ENCODE results near the gene FAM170B. TPM values are rescaled to one million over a fixed set of nuclear protein-coding genes. Genes with fewer than 3 reads are reported as not detected.

Gene FAM170B
- total RNA-seq, 4 donors from 2014 or later: not detected

GRCh38 chr10:49115796-49116508, 17.9 kb downstream of the FAM170B start:
- H3K27ac ChIP-seq: peak overlapping the region in 3 of 4 donors; percentile 73 to 90 (median 84)
- no peak for TF ChIP-seq POLR2A (IDR thresholded peaks at IDR 0.05)
- no peak for TF ChIP-seq POLR2AphosphoS5 (IDR thresholded peaks at IDR 0.05)
- TF ChIP-seq EP300 (IDR thresholded peaks at IDR 0.05): no peak
- no peak for TF ChIP-seq CTCF (IDR thresholded peaks at IDR 0.05)
- peak overlapping the region in 1 of 2 donors; percentile 73 for H3K4me3 ChIP-seq
- no peaks in the 10 kb centered on the region for H3K36me3 ChIP-seq
- no peaks in the 10 kb centered on the region for H3K27me3 ChIP-seq
- H3K9me3 ChIP-seq: no peaks in the 10 kb centered on the region
- no peak for ATAC-seq
- peaks cover 0 to 45% (median 8%) of the 10 kb centered on the region in 3 donors for H3K4me1 ChIP-seq
- 100% methylated on average over 2 of the region's 14 CpGs; no CpG with 5 or more reads in 1 of the 2 donors for WGBS, 2 donors (ENCODE audit: low coverage in 1 of 2)

GRCh38 chr10:49115015-49115795, 18.6 kb downstream of the FAM170B start, which contains the start of gene VSTM4:
Gene VSTM4, minus strand, starts transcription at chr10:49115522. Its CDS starts 37 bp downstream, at chr10:49115485.
- H3K27me3 ChIP-seq: no peaks in the 10 kb centered on the region
- peak; percentile 82 for ATAC-seq
- H3K4me3 ChIP-seq: peak within 1 kb of the TSS; percentile 73 to 80
- TF ChIP-seq EP300 (IDR thresholded peaks at IDR 0.05): no peak
- peak in 1 of 4 experiments; percentile 32 for TF ChIP-seq CTCF (IDR thresholded peaks at IDR 0.05)
- peak in 1 of 2 donors; percentile 12 for TF ChIP-seq POLR2A (IDR thresholded peaks at IDR 0.05)
- TF ChIP-seq POLR2AphosphoS5 (IDR thresholded peaks at IDR 0.05): no peak
- H3K27ac ChIP-seq: peak within 1 kb of the TSS; percentile 64 to 90 (median 86)
- peaks cover 0 to 53% (median 13%) of the 10 kb centered on the region in 3 donors for H3K4me1 ChIP-seq
- no peaks in the 10 kb centered on the region for H3K9me3 ChIP-seq
- no peaks in the 10 kb centered on the region for H3K36me3 ChIP-seq
- 0% methylated on average over 2 of the region's 95 CpGs; no CpG with 5 or more reads in 1 of the 2 donors for WGBS, 2 donors (ENCODE audit: low coverage in 1 of 2)

DNA sequence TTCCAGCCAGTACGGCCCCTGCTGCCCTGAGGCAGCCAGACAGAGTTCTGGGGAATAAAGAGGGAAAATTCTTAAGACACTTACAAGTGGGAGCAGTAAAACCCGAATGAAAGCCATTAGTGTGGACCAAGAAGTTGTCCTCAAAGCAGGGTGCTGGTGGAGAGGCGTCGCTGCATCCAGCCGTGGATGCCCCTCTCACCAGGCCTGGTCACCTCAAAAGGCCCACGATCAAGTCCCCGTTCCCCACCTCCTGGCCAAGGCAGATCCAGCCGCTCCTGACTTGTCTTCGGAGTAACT, 19.2 kb downstream of the FAM170B start:
- H3K4me1 ChIP-seq: peaks cover 0 to 58% (median 16%) of the 10 kb centered on the region in 3 donors
- no peak for ATAC-seq
- TF ChIP-seq EP300 (IDR thresholded peaks at IDR 0.05) (no peak), POLR2AphosphoS5 (IDR thresholded peaks at IDR 0.05) (no peak)
- H3K27ac ChIP-seq: peak overlapping the region; percentile 64 to 90 (median 86)
- peak overlapping the region; percentile 73 to 80 for H3K4me3 ChIP-seq
- H3K9me3 ChIP-seq: no peaks in the 10 kb centered on the region
- 10 to 25% methylated on average over 2 to 9 of the region's 9 CpGs for WGBS, 2 donors (ENCODE audit: low coverage in 1 of 2)
- no peaks in the 10 kb centered on the region for H3K27me3 ChIP-seq
- H3K36me3 ChIP-seq: no peaks in the 10 kb centered on the region

DNA sequence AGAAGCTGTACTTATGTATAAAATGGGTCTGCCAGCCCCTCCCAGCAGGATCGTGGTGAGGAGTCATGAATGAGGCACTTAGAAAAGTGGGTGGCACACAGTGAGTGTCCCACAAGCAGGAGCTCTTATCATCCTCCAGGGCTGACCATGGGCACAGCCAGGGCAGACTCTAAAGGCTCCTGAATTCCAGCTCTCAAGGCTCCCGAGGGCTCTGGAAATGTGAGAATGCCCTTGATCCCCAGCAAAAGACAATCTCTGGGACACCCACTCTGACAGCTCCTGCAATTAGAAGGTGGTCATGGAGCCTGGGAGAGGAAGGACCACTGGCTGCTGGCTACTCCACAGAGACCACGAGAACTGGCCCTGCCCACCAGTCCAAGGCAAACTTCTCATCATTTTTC, 20.1 kb downstream of the FAM170B start:
- H3K9me3 ChIP-seq: no peaks in the 10 kb centered on the region
- peak overlapping the region in 1 of 4 donors; percentile 88 for H3K27ac ChIP-seq
- ATAC-seq: no peak
- 29% methylated on average over 1 of the region's 3 CpGs; no CpG with 5 or more reads in 1 of the 2 donors for WGBS, 2 donors (ENCODE audit: low coverage in 1 of 2)
- TF ChIP-seq EP300 (IDR thresholded peaks at IDR 0.05) (no peak), CTCF (IDR thresholded peaks at IDR 0.05) (no peak), POLR2A (IDR thresholded peaks at IDR 0.05) (no peak), POLR2AphosphoS5 (IDR thresholded peaks at IDR 0.05) (no peak)
- no peaks in the 10 kb centered on the region for H3K27me3 ChIP-seq
- no peaks in the 10 kb centered on the region for H3K36me3 ChIP-seq
- peak overlapping the region in 1 of 2 donors; percentile 73 for H3K4me3 ChIP-seq
- H3K4me1 ChIP-seq: peaks cover 0 to 68% (median 18%) of the 10 kb centered on the region in 3 donors

DNA sequence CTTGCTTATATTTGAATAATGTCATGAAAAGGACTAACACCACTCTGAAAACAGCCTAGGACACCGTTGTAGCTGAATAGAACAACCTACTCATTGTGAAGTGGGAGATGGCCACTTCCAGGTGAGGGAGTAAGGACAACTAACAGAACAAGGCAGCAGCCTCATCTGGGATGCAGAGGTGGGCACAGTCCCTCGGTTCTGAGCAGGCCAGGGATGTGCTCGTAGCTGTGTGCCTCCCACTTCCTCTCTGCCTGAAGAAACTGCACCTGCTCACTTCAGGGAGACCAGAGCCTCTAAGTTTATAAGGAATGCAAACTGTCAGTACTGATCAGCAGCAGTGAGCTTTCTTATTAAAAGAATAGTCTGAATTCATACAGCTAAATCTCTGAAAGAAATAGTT, 21.0 kb downstream of the FAM170B start:
- TF ChIP-seq EP300 (IDR thresholded peaks at IDR 0.05) (no peak), POLR2AphosphoS5 (IDR thresholded peaks at IDR 0.05) (no peak), POLR2A (IDR thresholded peaks at IDR 0.05) (no peak)
- peaks cover 0 to 74% (median 18%) of the 10 kb centered on the region in 3 donors for H3K4me1 ChIP-seq
- no peak for ATAC-seq

More for the DNA sequence above, 21.0 kb downstream of the FAM170B start:
- H3K4me3 ChIP-seq: no peak overlapping the region
- no peak overlapping the region for H3K27ac ChIP-seq
- no peaks in the 10 kb centered on the region for H3K9me3 ChIP-seq
- no peaks in the 10 kb centered on the region for H3K27me3 ChIP-seq
- peaks cover 0 to under 1% of the 10 kb centered on the region in 2 donors for H3K36me3 ChIP-seq
- 51 to 70% methylated on average over 3 of the region's 3 CpGs for WGBS, 2 donors (ENCODE audit: low coverage in 1 of 2)
